Adrenal gland (tissue), 12 donors: ENCODE measurements around the gene ZNF598. TPM values are rescaled to one million over a fixed set of nuclear protein-coding genes. Genes with fewer than 3 reads are reported as not detected.

Experiments
- DNase-seq, 7 donors: peaks; one replicate each; pipeline ENCODE4 v3.0.0-alpha.2; 2019 to 2020
- H3K27ac ChIP-seq, 5 donors: fragments of 200-600 bp; sonication (generic) in 4 of 5; 1 replicate in 3 of 5; 2 replicates in 2 of 5; pipeline versions ENCODE4 v1.5.1 to v1.8.0; 2016 to 2020; ENCODE audit warnings: mild to moderate bottlenecking in 1 of 5
- H3K27me3 ChIP-seq: fragments of 200-600 bp; 2 replicates; pipeline ENCODE4 v1.8.0; 2021
- H3K36me3 ChIP-seq, 2 donors: fragments of 200-600 bp; replicated peaks in 1 of 2; 1 replicate in 1 of 2; 2 replicates in 1 of 2; pipeline versions ENCODE4 v1.5.1 to v1.8.0; 2018 to 2022
- H3K4me1 ChIP-seq, 2 donors: fragments of 200-600 bp; replicated peaks in 1 of 2; 1 replicate in 1 of 2; 2 replicates in 1 of 2; pipeline versions ENCODE4 v1.5.1 to v1.8.0; 2018 to 2021
- H3K4me3 ChIP-seq, 4 donors: fragments of 200-600 bp; sonication (generic) in 3 of 4; one replicate each; pipeline ENCODE4 v1.5.1; 2016 to 2018
- H3K9me3 ChIP-seq, 3 donors: fragments of 200-600 bp; sonication (generic) in 1 of 3; replicated peaks in 1 of 3; 1 replicate in 2 of 3; 2 replicates in 1 of 3; pipeline versions ENCODE4 v1.5.1 to v1.8.0; 2016 to 2021
- POLR2A ChIP-seq, 2 donors: fragments of 450-650 bp; IDR thresholded peaks; one replicate each; pipeline ENCODE4 v1.6.1; 2017; ENCODE audit warnings: antibody characterized with exemption in 2 of 2, mild to moderate bottlenecking in 2 of 2, moderate library complexity in 1 of 2
- WGBS, 4 donors: extraction: QIAGEN DNeasy Blood & Tissue Kit in 2 of 4; methylation state at CpG; one replicate each; pipeline versions ENCODE4 v1.1.5 to v1.1.7; 2013 to 2017; 5-methylcytosine and 5-hydroxymethylcytosine counted together
- intact Hi-C, 2 donors: fragments of 100-400 bp; cut with DNase I; formaldehyde crosslinking; loops; one replicate each; pipeline versions ENCODE4 v1.14.1 to v1.15.0; 2022 to 2023
- polyA plus RNA-seq, 3 donors: library from polyadenylated mRNA; stranded (reverse); fragments of 200-250 nt in 2 of 3; fragments of 350-450 nt in 1 of 3; fragmentation: Illumina TruSeq in 1 of 3; extraction: RNeasy Lipid Tissue Mini Kit (QIAGEN cat#74804) in 1 of 3; gene quantifications; one replicate each; pipeline ENCODE4 v1.2.3, GENCODE V29; 2013 to 2014
- total RNA-seq, 9 donors: library from RNA; depleted of rRNA in 4 of 9; stranded (reverse); fragments of >200 nt in 4 of 9; fragments of 120-200 nt in 1 of 9; fragmentation: NEBNext Ultra II Directional in 1 of 9; extraction: Animal tissue kit (Norgen Biotek cat#: 25700) in 1 of 9; gene quantifications; one replicate each; pipeline versions ENCODE4 v1.1.0 to v1.2.4, GENCODE V29; 2013 to 2023
- TF ChIP-seq, protein P1 (sequence below), 6 experiments: fragments of 450-650 bp in 4 of 6; fragments of 200-600 bp in 2 of 6; sonication (generic) in 1 of 6; IDR thresholded peaks; 1 replicate in 5 of 6; 2 replicates in 1 of 6; pipeline versions ENCODE4 v1.5.1 to v1.8.0; 2016 to 2021; ENCODE audit warnings: antibody characterized with exemption in 6 of 6, mild to moderate bottlenecking in 2 of 6, moderate library complexity in 1 of 6
- donor health status: healthy with polysubstance abuse.
- donor health status: Bipolar disorder and iron deficiency.
- donor health status: DM: yes; HTN: yes; CAD: no.
- donor health status: DM: no; HTN: no; CAD: no.
- donor health status: DM: no; HTN: no; CAD: no.
- donor health status: DM: yes; HTN: yes; CAD: no.

The ZNF598 gene
- total and polyA plus RNA-seq, 12 donors = 4.7 to 51.5 (median 29.0) TPM

DNA sequence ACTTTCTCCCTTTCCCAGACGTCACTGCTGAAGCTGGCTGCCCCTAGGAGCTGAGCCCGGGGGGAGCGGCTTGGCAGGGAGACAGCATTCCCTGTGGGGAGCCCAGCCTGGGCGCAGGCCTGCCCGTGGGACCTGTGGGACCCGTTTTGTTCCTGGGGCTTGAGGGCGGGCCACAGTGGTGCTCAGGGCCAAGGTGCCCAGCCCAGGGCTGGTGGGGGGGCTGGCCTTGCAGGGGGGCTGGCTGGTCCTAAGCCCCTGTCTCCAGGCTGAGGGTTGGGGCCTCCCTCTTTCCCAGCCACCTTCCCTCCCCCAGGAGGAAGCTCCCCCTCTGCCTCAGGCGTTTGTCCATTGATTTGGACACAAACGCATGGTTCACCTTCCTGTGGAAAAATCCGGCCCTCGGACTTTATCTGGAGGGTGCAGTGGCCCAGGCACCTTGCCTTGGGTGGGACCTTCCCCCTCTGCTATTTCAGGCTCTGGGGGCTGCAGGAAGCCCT lies 21.5 kb upstream of the ZNF598 start:
- intact Hi-C loops = no loop called here
- H3K27ac ChIP-seq = peak overlapping the region in 2 of 5 donors; percentile 30 to 81
- TF ChIP-seq, protein P1, sequence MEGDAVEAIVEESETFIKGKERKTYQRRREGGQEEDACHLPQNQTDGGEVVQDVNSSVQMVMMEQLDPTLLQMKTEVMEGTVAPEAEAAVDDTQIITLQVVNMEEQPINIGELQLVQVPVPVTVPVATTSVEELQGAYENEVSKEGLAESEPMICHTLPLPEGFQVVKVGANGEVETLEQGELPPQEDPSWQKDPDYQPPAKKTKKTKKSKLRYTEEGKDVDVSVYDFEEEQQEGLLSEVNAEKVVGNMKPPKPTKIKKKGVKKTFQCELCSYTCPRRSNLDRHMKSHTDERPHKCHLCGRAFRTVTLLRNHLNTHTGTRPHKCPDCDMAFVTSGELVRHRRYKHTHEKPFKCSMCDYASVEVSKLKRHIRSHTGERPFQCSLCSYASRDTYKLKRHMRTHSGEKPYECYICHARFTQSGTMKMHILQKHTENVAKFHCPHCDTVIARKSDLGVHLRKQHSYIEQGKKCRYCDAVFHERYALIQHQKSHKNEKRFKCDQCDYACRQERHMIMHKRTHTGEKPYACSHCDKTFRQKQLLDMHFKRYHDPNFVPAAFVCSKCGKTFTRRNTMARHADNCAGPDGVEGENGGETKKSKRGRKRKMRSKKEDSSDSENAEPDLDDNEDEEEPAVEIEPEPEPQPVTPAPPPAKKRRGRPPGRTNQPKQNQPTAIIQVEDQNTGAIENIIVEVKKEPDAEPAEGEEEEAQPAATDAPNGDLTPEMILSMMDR (IDR thresholded peaks at IDR 0.05) = no peak
- TF ChIP-seq POLR2A (IDR thresholded peaks at IDR 0.05) = no peak

DNA sequence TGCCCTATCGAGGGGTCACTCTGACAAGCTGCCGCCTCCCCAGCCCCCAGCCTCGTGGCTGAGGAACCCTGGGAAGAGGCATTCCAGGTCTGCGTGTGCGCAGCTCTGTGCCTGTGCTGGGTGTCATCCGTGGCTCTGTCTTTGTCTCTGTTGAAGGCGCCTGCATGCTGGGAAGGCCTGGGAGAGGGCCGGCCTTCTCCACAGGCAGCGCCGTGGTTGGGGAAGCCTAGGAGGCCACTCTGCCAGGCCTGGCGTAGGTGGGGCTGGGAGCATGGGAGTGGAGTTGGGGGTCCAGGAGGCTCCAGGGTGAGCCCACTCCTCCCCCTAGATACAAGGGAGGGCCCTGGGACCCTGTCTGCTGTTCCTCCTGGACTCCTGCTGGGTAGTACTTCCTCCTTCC lies 20.4 kb upstream of the ZNF598 start:
- no peak for TF ChIP-seq POLR2A (IDR thresholded peaks at IDR 0.05)
- TF ChIP-seq, protein P1 (IDR thresholded peaks at IDR 0.05) = no peak
- peaks cover 9 to 46% of the 10 kb centered on the region in 2 donors for H3K4me1 ChIP-seq
- H3K27me3 ChIP-seq = no peaks in the 10 kb centered on the region
- peak overlapping the region in 2 of 5 donors; percentile 12 to 20 for H3K27ac ChIP-seq
- intact Hi-C loops = no loop called here
- H3K4me3 ChIP-seq = no peak overlapping the region
- H3K36me3 ChIP-seq = no peaks in the 10 kb centered on the region
- no peaks in the 10 kb centered on the region for H3K9me3 ChIP-seq
- no peak for DNase-seq
- WGBS, 4 donors = 81 to 85% (median 85%) methylated on average over 10 to 11 of the region's 11 CpGs

More for the DNA sequence above, 21.5 kb upstream of the ZNF598 start:
- WGBS, 4 donors = 76 to 86% (median 82%) methylated on average over 7 to 11 of the region's 11 CpGs
- peak in 3 of 7 donors; percentile 19 to 58 (median 39) for DNase-seq
- Histone ChIP-seq H3K36me3 (no peaks in the 10 kb centered on the region), H3K9me3 (no peaks in the 10 kb centered on the region), H3K27me3 (no peaks in the 10 kb centered on the region), H3K4me1 (peaks cover 9 to 55% of the 10 kb centered on the region in 2 donors), H3K4me3 (no peak overlapping the region)

DNA sequence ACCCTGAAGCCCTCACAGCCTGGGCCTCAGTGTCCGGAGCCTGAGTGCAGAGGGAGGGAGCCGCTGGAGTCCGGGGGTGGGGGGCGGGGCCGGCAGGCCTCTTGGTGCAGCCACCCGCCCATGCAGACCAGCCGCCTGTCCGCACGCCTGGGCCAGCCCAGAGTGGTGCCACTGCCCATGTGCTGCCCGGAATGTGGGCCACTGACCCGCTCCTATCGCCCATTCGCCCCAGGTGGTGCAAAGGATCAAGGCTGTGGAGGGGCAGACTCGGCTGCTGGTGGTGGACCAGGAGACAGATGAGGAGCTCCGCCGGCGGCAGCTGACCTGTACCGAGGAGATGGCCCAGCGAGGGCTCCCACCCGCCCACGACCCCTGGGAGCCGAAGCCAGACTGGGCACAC lies 19.7 kb upstream of the ZNF598 start:
- intact Hi-C loops = no loop called here

DNA sequence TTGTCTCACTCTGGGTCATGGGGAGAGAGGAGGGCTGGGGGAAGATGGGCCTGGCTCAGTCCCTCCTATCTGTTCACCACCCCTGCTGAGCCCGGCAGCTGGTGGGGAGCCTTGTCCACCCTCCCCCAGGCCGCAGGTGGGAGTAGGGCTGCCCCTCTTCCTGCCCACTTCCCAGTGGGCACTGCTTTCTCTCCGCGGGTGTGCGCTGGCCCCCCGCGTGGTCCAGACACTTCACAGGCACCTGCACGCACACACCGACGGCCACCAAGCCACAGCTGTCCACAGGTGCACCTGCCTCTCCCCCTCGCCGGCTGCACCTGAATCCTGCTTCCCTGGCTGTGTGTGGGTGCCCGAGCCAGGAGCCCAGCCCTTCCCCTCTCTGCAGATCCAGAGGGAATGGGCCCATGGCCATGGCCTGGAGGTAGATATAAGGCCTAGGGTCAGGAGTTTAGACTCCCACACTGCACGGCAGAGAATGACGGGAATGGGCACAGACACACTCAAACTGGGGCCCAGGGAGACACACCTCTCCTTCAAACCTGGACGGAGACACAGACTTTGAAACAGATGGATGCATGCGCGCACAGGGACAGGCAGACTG lies 19.1 kb upstream of the ZNF598 start:
- H3K9me3 ChIP-seq = no peaks in the 10 kb centered on the region
- peak overlapping the region in 1 of 5 donors; percentile 79 for H3K27ac ChIP-seq
- peak in 1 of 7 donors; percentile 20 for DNase-seq
- TF ChIP-seq POLR2A (IDR thresholded peaks at IDR 0.05) = no peak
- TF ChIP-seq, protein P1 (IDR thresholded peaks at IDR 0.05) = no peak
- H3K4me1 ChIP-seq = peaks cover 10 to 44% of the 10 kb centered on the region in 2 donors
- intact Hi-C loops = no loop called here
- peak overlapping the region in 1 of 4 donors; percentile 84 for H3K4me3 ChIP-seq
- no peaks in the 10 kb centered on the region for H3K27me3 ChIP-seq
- no peaks in the 10 kb centered on the region for H3K36me3 ChIP-seq
- whole genome bisulfite sequencing, 4 donors = 80 to 86% (median 84%) methylated on average over 15 to 18 of the region's 18 CpGs

More for the DNA sequence above, 19.7 kb upstream of the ZNF598 start:
- TF ChIP-seq, protein P1 (IDR thresholded peaks at IDR 0.05) = no peak
- no peak for TF ChIP-seq POLR2A (IDR thresholded peaks at IDR 0.05)
- H3K36me3 ChIP-seq = no peaks in the 10 kb centered on the region
- whole genome bisulfite sequencing, 4 donors = 65 to 86% (median 69%) methylated on average over 2 to 22 of the region's 22 CpGs
- peaks cover 9 to 42% of the 10 kb centered on the region in 2 donors for H3K4me1 ChIP-seq
- DNase-seq = no peak
- H3K4me3 ChIP-seq = no peak overlapping the region
- H3K27ac ChIP-seq = no peak overlapping the region
- H3K27me3 ChIP-seq = no peaks in the 10 kb centered on the region
- no peaks in the 10 kb centered on the region for H3K9me3 ChIP-seq
